HG02852 (cell line): ENCODE data around the gene ACTL10.
A peak's percentile ranks its signal among the peaks of the same experiment; 100 is the strongest.
"Not testable (repeated sequence)": the region's sequence is repeated elsewhere in the genome, so short reads cannot be mapped to it uniquely, and the experiment has no call there.

Experiments
- ATAC-seq: cut with Tn5 transposase; IDR thresholded peaks from one replicate; pipeline ENCODE4 v1.9.1; 2021; ENCODE audit warnings: mild to moderate bottlenecking, moderate library complexity; ENCODE audit not compliant: unreplicated experiment

Gene ACTL10

GRCh38 chr20:33666293-33667244, at the start of gene ACTL10:
TSS of gene ACTL10 (plus strand) at chr20:33666943. CDS start at chr20:33667498, 555 bp downstream.
- peak; percentile 60 for ATAC-seq

- no peak for ATAC-seq
These were observed 44.9 kb upstream of the ACTL10 start for GRCh38 chr20:33621717-33622400.

GRCh38 chr20:33622705-33623365, 43.9 kb upstream of the ACTL10 start:
- no peak for ATAC-seq

- no peak for ATAC-seq
These were observed 42.3 kb upstream of the ACTL10 start for GRCh38 chr20:33624399-33624798.

- ATAC-seq: no peak
These were observed 40.6 kb upstream of the ACTL10 start for GRCh38 chr20:33626190-33626589.

GRCh38 chr20:33627577-33628216, 39.0 kb upstream of the ACTL10 start:
- no peak for ATAC-seq

- no peak for ATAC-seq
These were observed 37.2 kb upstream of the ACTL10 start for GRCh38 chr20:33629533-33629932.

GRCh38 chr20:33629979-33630378, 36.8 kb upstream of the ACTL10 start:
- no peak for ATAC-seq

GRCh38 chr20:33630507-33630906, 36.2 kb upstream of the ACTL10 start:
- no peak for ATAC-seq

- ATAC-seq: not testable (repeated sequence)
These were observed 34.8 kb upstream of the ACTL10 start for GRCh38 chr20:33631910-33632309.

GRCh38 chr20:33635341-33635740, 31.4 kb upstream of the ACTL10 start:
- ATAC-seq: no peak

- ATAC-seq: no peak
These were observed 30.0 kb upstream of the ACTL10 start for GRCh38 chr20:33636776-33637175.

GRCh38 chr20:33640287-33640686, 26.5 kb upstream of the ACTL10 start:
- no peak for ATAC-seq

- ATAC-seq: no peak
These were observed 22.3 kb upstream of the ACTL10 start for GRCh38 chr20:33644313-33645071.

- no peak for ATAC-seq
These were observed 21.7 kb upstream of the ACTL10 start for GRCh38 chr20:33645072-33645358.

- ATAC-seq: no peak
These were observed 21.3 kb upstream of the ACTL10 start for GRCh38 chr20:33645396-33645795.

GRCh38 chr20:33646191-33646590, 20.6 kb upstream of the ACTL10 start:
- ATAC-seq: no peak

GRCh38 chr20:33646959-33647602, 19.7 kb upstream of the ACTL10 start:
- ATAC-seq: not testable (repeated sequence)

GRCh38 chr20:33647603-33648395, 18.9 kb upstream of the ACTL10 start:
- no peak for ATAC-seq
